Muscle layer of duodenum (tissue), 2 donors: ENCODE data around the gene ZNF618.

ENCODE experiments used
- H3K27ac ChIP-seq: one replicate; pipeline ENCODE4 v1.7.0; 2013; ENCODE audit warnings: mild to moderate bottlenecking, low read length
- H3K27me3 ChIP-seq: one replicate; pipeline ENCODE4 v1.7.0; 2013; ENCODE audit warnings: low read depth, mild to moderate bottlenecking, control low read depth, low read length
- H3K36me3 ChIP-seq, 2 donors: one replicate each; pipeline ENCODE4 v1.7.0; 2013; ENCODE audit warnings: low read length in 2 of 2, control low read depth in 1 of 2, mild to moderate bottlenecking in 1 of 2; ENCODE audit not compliant: insufficient read depth in 2 of 2, control insufficient read depth in 1 of 2
- H3K4me1 ChIP-seq, 2 donors: one replicate each; pipeline ENCODE4 v1.7.0; 2013; ENCODE audit warnings: low read length in 2 of 2, mild to moderate bottlenecking in 2 of 2, control low read depth in 1 of 2, moderate library complexity in 1 of 2; ENCODE audit not compliant: insufficient read depth in 2 of 2, control insufficient read depth in 1 of 2
- H3K4me3 ChIP-seq, 2 donors: one replicate each; pipeline ENCODE4 v1.7.0; 2013; ENCODE audit warnings: low read length in 2 of 2, low read depth in 1 of 2, mild to moderate bottlenecking in 1 of 2
- H3K9me3 ChIP-seq, 2 donors: one replicate each; pipeline ENCODE4 v1.7.0; 2013; ENCODE audit warnings: low read length in 2 of 2, control low read depth in 1 of 2, mild to moderate bottlenecking in 1 of 2; ENCODE audit not compliant: control insufficient read depth in 1 of 2
- donor health status: healthy.

The ZNF618 gene

DNA sequence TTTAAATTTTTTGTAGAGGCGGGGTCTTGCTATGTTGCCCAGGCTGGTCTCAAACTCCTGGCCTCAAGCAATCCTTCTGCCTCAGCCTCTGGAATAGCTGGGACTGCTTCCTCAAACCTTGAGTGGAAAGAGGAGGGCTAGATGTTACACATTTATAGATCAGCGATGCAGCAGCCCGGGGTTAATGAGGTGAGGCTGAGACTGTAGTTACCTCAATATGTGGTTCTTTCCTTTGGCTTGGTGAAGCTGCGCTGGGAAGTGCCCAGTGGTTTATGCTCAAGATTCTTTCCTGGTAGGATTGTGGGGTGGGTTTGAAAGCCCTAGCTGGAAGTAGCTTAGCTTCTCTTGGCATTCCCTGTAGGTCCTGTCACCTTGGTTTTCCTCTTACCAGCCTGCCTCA is 22.5 kb downstream of the ZNF618 start:
- Histone ChIP-seq H3K4me3 (no peak overlapping the region), H3K27me3 (no peaks in the 10 kb centered on the region), H3K36me3 (no peaks in the 10 kb centered on the region), H3K4me1 (no peaks in the 10 kb centered on the region), H3K9me3 (peaks cover 6 to 8% of the 10 kb centered on the region in 2 donors), H3K27ac (no peak overlapping the region)

DNA sequence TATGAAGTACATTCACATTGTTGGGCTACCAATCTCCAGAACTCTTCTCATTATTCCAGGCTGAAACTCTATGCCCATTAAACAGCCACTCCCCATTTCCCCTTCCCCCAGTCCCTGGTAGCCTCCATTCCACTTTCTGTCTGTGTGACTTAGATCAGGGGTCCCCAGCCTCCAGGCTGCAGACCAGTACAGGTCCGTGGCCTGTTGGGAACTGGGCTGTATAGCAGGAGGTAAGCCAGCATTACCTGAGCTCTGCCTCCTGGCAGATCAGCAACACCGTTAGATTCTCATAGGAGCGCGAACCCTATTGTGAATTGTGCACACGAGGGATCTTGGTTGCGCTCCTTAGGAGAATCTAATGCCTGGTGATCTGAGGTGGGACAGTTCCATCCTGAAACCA is 23.1 kb downstream of the ZNF618 start:
- H3K4me1 ChIP-seq = no peaks in the 10 kb centered on the region
- H3K4me3 ChIP-seq = no peak overlapping the region
- no peak overlapping the region for H3K27ac ChIP-seq
- H3K36me3 ChIP-seq = no peaks in the 10 kb centered on the region
- H3K27me3 ChIP-seq = no peaks in the 10 kb centered on the region
- peaks cover 6 to 13% of the 10 kb centered on the region in 2 donors for H3K9me3 ChIP-seq

DNA sequence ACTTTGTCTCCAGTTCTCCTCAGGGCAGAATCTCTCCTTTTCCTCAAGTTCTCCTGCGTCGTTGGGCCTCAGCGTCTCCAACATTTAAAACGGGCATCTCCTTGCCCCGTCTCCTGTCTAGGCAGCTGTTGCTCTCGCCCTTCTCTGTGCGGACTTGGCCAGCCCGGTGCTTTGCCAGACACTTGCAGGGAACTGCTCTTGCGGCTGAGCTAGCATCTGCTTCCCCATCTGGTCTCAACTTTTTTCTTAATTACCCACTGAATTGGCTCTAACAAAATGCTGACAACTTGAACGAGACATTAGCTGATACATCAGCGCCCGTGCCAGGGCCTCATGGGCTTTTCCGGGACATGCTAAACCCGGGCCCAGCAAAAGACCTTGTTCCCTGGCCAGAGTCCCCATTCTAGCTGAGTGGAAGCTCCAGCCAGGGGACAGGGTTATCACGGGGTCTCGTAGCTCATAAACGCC is 25.1 kb downstream of the ZNF618 start:
- no peak overlapping the region for H3K27ac ChIP-seq
- no peaks in the 10 kb centered on the region for H3K4me1 ChIP-seq
- no peak overlapping the region for H3K4me3 ChIP-seq
- no peaks in the 10 kb centered on the region for H3K27me3 ChIP-seq
- H3K36me3 ChIP-seq = no peaks in the 10 kb centered on the region
- peaks cover 6 to 11% of the 10 kb centered on the region in 2 donors for H3K9me3 ChIP-seq

DNA sequence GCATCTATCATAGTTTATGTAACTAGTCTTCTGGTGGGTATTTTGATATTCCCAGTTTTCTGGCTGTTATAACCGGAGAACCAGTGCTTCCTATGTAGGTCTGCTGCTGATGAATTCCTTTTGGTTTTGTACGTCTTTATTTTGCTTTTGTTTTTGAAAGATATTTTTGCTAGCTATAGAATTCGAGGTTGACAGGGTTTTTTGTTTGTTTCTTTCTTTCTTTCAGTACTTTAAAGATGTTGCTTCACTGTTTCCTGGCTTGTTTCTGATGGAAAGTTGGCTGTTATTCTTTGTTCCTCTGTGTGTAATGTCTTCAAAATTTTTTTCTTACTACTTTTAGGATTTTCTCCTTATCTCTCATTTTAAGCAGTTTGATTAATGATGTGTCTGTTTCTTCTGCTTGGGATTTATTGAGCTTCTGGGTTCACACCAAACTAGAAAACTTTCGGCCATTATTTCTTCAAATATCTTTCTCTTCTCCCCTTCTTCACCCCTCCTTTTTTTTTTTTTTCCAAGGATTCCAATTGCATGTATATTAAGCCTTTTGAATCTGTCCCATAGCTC is 27.5 kb downstream of the ZNF618 start:
- no peaks in the 10 kb centered on the region for H3K4me1 ChIP-seq
- peaks cover 6 to 11% of the 10 kb centered on the region in 2 donors for H3K9me3 ChIP-seq
- H3K4me3 ChIP-seq = no peak overlapping the region
- no peaks in the 10 kb centered on the region for H3K36me3 ChIP-seq
- H3K27me3 ChIP-seq = no peaks in the 10 kb centered on the region
- H3K27ac ChIP-seq = no peak overlapping the region

DNA sequence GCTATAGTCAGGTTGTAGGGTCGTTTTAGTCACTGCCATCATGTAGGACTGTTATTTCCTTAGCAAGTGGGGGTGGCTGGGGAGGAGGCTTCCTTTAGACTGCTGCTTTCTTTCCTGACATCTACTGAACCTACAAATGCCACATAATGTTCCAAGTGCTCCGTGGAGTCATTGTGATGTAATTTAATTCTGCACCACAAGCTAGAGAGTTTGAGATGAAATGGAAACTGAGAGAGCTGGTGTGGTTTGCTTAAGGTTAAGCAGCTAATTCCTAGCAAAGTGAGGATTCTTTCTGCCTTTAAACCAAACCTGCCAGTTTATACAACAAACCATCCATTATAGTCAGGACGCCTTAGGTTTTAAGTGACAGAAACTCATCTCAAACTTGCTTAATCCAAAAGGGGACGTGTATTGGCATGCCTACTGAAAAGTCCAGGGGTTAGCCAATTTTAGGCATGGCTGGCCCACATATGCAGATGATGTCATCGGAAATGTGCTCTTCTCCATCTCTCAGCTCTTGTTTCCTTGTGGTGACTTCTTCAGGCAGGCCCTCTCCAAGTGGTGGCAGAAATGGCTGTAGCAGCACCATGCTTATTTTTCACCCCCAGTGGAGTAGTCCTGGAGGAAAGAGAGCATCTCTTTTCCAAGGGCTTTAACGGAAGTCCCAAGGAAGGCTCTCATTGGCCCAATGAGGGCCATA is 30.5 kb downstream of the ZNF618 start:
- Histone ChIP-seq H3K36me3 (no peaks in the 10 kb centered on the region), H3K27me3 (no peaks in the 10 kb centered on the region), H3K27ac (no peak overlapping the region), H3K4me3 (no peak overlapping the region), H3K4me1 (no peaks in the 10 kb centered on the region), H3K9me3 (peaks cover 6 to 11% of the 10 kb centered on the region in 2 donors)

DNA sequence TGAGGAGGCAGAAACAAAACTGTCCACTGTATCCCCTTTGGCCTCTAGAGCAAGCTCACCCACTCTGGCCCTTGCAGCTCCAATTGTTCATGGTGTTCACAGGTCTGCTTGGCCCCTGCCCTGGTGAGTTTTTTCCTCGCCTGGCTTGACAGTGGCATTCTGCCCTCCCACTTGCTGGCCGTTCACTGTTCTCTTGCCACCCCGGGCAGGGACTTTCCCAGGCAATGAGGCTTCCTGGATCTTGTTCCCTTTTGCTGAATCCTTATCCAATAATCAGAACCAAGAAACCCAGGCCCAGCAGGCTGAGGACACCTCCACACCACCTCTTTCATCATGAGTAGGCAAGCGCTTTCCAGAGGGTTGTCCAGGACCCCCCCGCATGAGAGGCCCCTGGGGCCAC is 31.2 kb downstream of the ZNF618 start:
- H3K27me3 ChIP-seq = no peaks in the 10 kb centered on the region
- no peaks in the 10 kb centered on the region for H3K4me1 ChIP-seq
- no peak overlapping the region for H3K27ac ChIP-seq
- H3K36me3 ChIP-seq = no peaks in the 10 kb centered on the region
- peaks cover 6 to 11% of the 10 kb centered on the region in 2 donors for H3K9me3 ChIP-seq
- no peak overlapping the region for H3K4me3 ChIP-seq

DNA sequence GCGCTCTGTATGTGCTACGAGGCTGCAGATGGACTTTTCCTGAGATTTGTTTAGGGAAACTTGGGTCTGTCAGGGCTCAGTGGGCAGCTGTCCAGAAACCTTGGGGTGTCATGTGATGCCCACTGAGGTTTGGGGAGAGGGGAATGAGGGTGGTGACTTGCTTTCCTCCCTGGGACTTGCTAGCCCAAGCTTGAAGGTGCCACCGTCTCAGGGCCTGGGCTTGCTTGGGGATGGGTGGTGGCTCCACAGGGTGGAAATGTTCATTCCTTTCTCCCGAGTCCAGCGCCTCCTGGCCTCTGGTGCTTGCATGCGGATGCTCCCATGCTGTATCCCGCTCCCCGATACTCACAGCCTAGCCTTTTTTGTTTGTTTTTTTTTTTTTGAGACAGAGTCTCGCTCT is 33.3 kb downstream of the ZNF618 start:
- no peak overlapping the region for H3K4me3 ChIP-seq
- H3K27me3 ChIP-seq = no peaks in the 10 kb centered on the region
- peaks cover 0 to 2% of the 10 kb centered on the region in 2 donors for H3K4me1 ChIP-seq
- no peaks in the 10 kb centered on the region for H3K36me3 ChIP-seq
- no peaks in the 10 kb centered on the region for H3K9me3 ChIP-seq
- H3K27ac ChIP-seq = no peak overlapping the region

DNA sequence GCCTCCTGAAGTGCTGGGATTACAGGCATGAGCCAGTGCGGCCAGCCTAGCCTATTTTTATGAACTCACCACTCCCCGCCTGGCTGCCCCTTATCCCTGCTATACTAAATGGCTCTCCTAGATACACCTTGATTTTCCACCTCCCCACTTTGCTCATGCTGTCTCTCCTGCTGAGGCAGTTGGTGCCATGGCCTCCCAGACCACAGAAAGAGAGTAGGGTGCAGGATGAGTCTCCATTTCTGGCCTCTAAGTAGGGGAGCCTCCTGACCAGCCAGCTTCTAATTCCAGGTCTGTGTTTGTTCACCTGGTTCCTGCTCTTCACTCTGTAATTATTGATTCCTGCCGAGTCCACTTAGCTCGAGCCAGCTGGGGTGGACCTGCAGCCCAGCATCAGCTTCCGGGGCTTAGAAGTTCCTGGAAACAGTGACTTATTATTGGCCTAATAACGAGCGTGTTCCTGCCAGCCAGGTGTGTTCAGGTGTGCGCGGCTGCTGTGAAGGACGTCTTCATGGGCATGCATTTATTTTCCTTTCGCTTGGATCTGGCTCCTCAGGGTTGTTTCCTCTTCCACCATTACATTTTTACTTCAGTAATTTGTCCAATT is 34.0 kb downstream of the ZNF618 start:
- no peak overlapping the region for H3K4me3 ChIP-seq
- no peaks in the 10 kb centered on the region for H3K27me3 ChIP-seq
- H3K9me3 ChIP-seq = no peaks in the 10 kb centered on the region
- H3K4me1 ChIP-seq = peaks cover 0 to 2% of the 10 kb centered on the region in 2 donors
- H3K27ac ChIP-seq = no peak overlapping the region
- H3K36me3 ChIP-seq = no peaks in the 10 kb centered on the region

DNA sequence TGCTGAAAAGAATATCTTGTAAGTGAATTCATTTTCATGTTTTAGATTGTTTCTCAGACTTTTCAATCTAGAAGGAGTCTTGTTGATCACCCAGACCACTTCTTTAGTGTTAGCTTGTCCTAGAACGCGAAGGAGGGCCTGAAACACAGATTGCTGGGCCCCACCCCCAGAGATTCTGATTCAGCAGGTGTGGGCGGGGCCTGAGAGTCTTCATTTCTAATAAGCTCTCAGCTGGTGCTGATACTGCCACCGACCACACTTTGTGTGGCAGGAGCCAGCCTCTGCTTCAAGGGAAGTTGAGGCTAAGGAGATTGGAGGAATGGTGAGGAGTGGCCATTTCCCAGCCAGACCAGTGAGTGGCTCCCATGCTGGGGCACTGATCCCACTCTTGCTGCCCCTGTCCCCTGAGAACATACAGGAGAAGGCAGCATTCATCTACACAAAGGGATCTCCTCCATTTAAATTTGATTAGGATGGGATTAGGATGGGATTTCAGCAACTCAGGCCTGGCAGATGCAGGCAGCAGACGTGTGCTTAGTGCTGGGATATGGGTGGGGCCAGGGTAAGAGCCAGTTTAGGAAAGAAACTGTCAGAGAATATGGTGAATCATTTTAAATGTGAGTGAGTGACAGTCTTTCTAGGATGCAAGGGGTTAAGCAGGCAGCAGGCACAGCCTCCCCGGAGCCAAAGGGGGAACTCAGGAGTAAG is 35.9 kb downstream of the ZNF618 start:
- no peaks in the 10 kb centered on the region for H3K27me3 ChIP-seq
- H3K4me3 ChIP-seq = no peak overlapping the region
- peaks cover 0 to 2% of the 10 kb centered on the region in 2 donors for H3K4me1 ChIP-seq
- no peaks in the 10 kb centered on the region for H3K36me3 ChIP-seq
- no peaks in the 10 kb centered on the region for H3K9me3 ChIP-seq
- no peak overlapping the region for H3K27ac ChIP-seq

DNA sequence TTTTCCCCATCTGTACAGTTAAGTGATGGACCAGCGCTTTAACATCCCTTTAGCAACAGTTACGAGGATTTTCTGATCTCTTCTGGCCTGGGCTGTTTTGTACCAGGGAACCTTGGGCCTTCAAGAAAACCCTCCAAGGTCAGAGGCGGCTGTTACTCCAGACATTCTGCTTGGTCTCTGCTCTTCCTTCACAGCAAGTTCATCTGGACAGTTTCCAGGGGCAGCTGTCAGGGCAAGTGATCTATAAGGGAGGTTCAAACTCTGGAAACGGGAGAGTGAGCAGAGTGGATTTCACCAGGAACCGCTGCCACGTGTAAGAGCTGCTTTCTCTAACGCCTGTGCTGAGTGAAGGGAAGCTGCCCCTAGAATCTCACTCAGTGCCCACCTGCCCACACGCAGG is 36.7 kb downstream of the ZNF618 start:
- Histone ChIP-seq H3K4me3 (no peak overlapping the region), H3K9me3 (no peaks in the 10 kb centered on the region), H3K27ac (no peak overlapping the region), H3K36me3 (no peaks in the 10 kb centered on the region), H3K4me1 (peaks cover 0 to 2% of the 10 kb centered on the region in 2 donors), H3K27me3 (no peaks in the 10 kb centered on the region)

DNA sequence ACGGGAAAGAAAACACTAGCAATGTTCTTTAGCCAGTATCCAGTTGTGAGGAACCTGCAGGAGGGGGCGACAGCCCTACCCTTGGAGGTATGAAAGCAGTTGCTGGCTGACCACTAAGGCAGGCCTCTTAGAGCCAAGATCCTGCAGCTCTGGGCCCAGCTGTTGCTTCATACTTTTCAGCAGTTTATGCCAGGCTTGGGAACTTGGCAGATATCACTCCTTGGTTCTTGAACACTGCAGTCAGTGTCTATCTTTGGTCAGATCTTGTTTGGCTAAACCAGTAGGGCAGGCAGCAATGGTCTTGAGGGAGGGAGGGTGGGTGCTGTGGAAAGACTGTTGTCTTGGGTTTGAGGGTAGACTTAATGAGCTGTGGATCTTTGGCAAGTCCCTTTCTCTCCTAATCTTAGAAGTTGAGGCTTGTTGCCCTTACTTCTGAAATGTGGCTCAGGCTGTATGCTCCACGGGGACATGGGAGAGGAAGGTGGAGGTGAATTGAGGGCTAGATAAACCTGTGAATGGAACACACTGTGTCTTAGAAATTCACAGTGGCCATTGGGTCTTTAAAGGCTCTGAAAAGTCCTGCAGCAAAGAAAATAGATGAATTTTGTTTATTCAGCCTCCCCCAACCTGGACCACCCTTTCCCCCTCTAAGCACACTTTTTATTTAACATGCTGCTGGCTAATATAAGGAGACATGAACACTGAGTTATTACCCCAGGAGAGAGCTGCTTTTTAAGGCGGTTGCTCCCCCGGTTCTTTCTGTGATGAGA is 37.5 kb downstream of the ZNF618 start:
- H3K4me1 ChIP-seq = peaks cover 0 to 2% of the 10 kb centered on the region in 2 donors
- H3K27me3 ChIP-seq = no peaks in the 10 kb centered on the region
- H3K36me3 ChIP-seq = no peaks in the 10 kb centered on the region
- H3K4me3 ChIP-seq = no peak overlapping the region
- no peak overlapping the region for H3K27ac ChIP-seq
- H3K9me3 ChIP-seq = no peaks in the 10 kb centered on the region
